Heart left ventricle (tissue), 13 donors: Measurements from ENCODE around the gene SLC7A5.
"Not testable (repeated sequence)": the region's sequence is repeated elsewhere in the genome, so short reads cannot be mapped to it uniquely, and the experiment has no call there.

Experiments used
- CTCF ChIP-seq, 12 donors: fragments of 200-600 bp; sonication (generic) in 4 of 12; IDR thresholded peaks; one replicate each; pipeline versions ENCODE4 v1.5.0 to v1.8.0; 2018 to 2022; ENCODE audit warnings: antibody characterized with exemption in 12 of 12, mild to moderate bottlenecking in 5 of 12
- POLR2A ChIP-seq, 2 donors: fragments of 450-650 bp; IDR thresholded peaks; one replicate each; pipeline ENCODE4 v1.6.1; 2017; ENCODE audit warnings: antibody characterized with exemption in 2 of 2, mild to moderate bottlenecking in 2 of 2, moderate library complexity in 2 of 2
- donor health status: ischemic (EF 13 %, LVEDD 7.1; RV severe dilation, severe dysfunction).
- donor health status: DM: no; HTN: yes; CAD: no.
- donor health status: DM: no; HTN: no; CAD: no.
- donor health status: ischemic (EF 25% LVEDD 6.9; RV normal size, moderate dysfunction).
- donor health status: ischemic (EF 25% LVEDD 5.7; RV mildly dilated, moderate dysfunction).
- donor health status: ischemic (EF 35%, LVEDD 5.7; RV mildly dilated, moderate dysfunction).
- donor health status: nonischemic (EF 11% LVEDD 7.7; RV severe dilation, severe dysfunction).
- donor health status: DM: yes; HTN: yes; CAD: no.
- donor health status: PGD.
- donor health status: ischemic (EF 29% LVEDD 5.4; RV normal size, mild dysfunction).
- donor health status: nonischemic (EF 23%, LVEDD 6.1; RV moderate dilation, normal function).

GRCh38 chr16:87870418-87871291, 1.3 kb upstream of the SLC7A5 start:
- TF ChIP-seq POLR2A, CTCF (IDR thresholded peaks at IDR 0.05): not testable (repeated sequence)
